Stimulated activated memory B cell treated with anti-CD40 and anti-IgM and Interleukin-4, amounts not matched to agents 10 μg/mL and 1 μg/mL and 100 μg/mL, for 72 hours (primary cell): ENCODE results near the gene CREB3L2.
"Not testable (repeated sequence)": the region's sequence is repeated elsewhere in the genome, so short reads cannot be mapped to it uniquely, and the experiment has no call there.

Source experiments
- ATAC-seq: fragments of 150-1000 bp; cut with Tn5 transposase; 2 replicates; pipeline ENCODE4 v1.10.0; 2021
- H3K27ac Mint-ChIP-seq: one replicate; pipeline ENCODE4 v1.8.0; 2022; ENCODE audit warnings: mild to moderate bottlenecking, mixed read lengths
- H3K27me3 Mint-ChIP-seq: one replicate; pipeline ENCODE4 v1.8.0; 2022; ENCODE audit warnings: mixed read lengths
- H3K36me3 Mint-ChIP-seq: one replicate; pipeline ENCODE4 v1.8.0; 2022; ENCODE audit warnings: mixed read lengths
- H3K4me1 Mint-ChIP-seq: one replicate; pipeline ENCODE4 v1.8.0; 2022; ENCODE audit warnings: mixed read lengths
- H3K4me3 Mint-ChIP-seq: one replicate; pipeline ENCODE4 v1.8.0; 2022; ENCODE audit warnings: mild to moderate bottlenecking, moderate library complexity, mixed read lengths
- H3K9me3 Mint-ChIP-seq: one replicate; pipeline ENCODE4 v1.8.0; 2022; ENCODE audit warnings: mixed read lengths

The CREB3L2 gene

GRCh38 chr7:137933270-137934017 is 68.4 kb downstream of the CREB3L2 start:
- Mint-ChIP-seq H3K27ac (no peak overlapping the region), H3K27me3 (no peaks in the 10 kb centered on the region), H3K9me3 (no peaks in the 10 kb centered on the region), H3K36me3 (peaks cover 6% of the 10 kb centered on the region), H3K4me1 (peaks cover 23% of the 10 kb centered on the region), H3K4me3 (no peak overlapping the region)
- no peak for ATAC-seq

- Mint-ChIP-seq H3K27me3 (no peaks in the 10 kb centered on the region), H3K4me3 (no peak overlapping the region), H3K9me3 (no peaks in the 10 kb centered on the region), H3K36me3 (peaks cover 9% of the 10 kb centered on the region), H3K27ac (no peak overlapping the region), H3K4me1 (peaks cover 23% of the 10 kb centered on the region)
- no peak for ATAC-seq
Measured at GRCh38 chr7:137932881-137933269, 69.0 kb downstream of the CREB3L2 start.

- peaks cover 23% of the 10 kb centered on the region for H3K4me1 Mint-ChIP-seq
- no peak overlapping the region for H3K27ac Mint-ChIP-seq
Measured at GRCh38 chr7:137931823-137932222, 70.1 kb downstream of the CREB3L2 start.

GRCh38 chr7:137930581-137930980 is 71.3 kb downstream of the CREB3L2 start:
- Mint-ChIP-seq H3K27ac (no peak overlapping the region), H3K27me3 (no peaks in the 10 kb centered on the region), H3K9me3 (peaks cover 3% of the 10 kb centered on the region), H3K36me3 (peaks cover 32% of the 10 kb centered on the region), H3K4me1 (peaks cover 13% of the 10 kb centered on the region), H3K4me3 (no peak overlapping the region)
- ATAC-seq = no peak

More at GRCh38 chr7:137931823-137932222, 70.1 kb downstream of the CREB3L2 start:
- H3K36me3 Mint-ChIP-seq = peaks cover 20% of the 10 kb centered on the region
- H3K4me3 Mint-ChIP-seq = no peak overlapping the region
- H3K27me3 Mint-ChIP-seq = no peaks in the 10 kb centered on the region
- ATAC-seq = no peak
- H3K9me3 Mint-ChIP-seq = peaks cover 3% of the 10 kb centered on the region

GRCh38 chr7:137928626-137929025 is 73.3 kb downstream of the CREB3L2 start:
- no peak overlapping the region for H3K27ac Mint-ChIP-seq

GRCh38 chr7:137927386-137927785 is 74.5 kb downstream of the CREB3L2 start:
- H3K9me3 Mint-ChIP-seq = peaks cover 3% of the 10 kb centered on the region
- peak overlapping the region; percentile 24 for H3K27ac Mint-ChIP-seq
- peaks cover 54% of the 10 kb centered on the region for H3K36me3 Mint-ChIP-seq
- peaks cover 11% of the 10 kb centered on the region for H3K4me1 Mint-ChIP-seq
- ATAC-seq = no peak
- H3K4me3 Mint-ChIP-seq = no peak overlapping the region
- no peaks in the 10 kb centered on the region for H3K27me3 Mint-ChIP-seq

More at GRCh38 chr7:137928626-137929025, 73.3 kb downstream of the CREB3L2 start:
- Mint-ChIP-seq H3K4me3 (no peak overlapping the region), H3K36me3 (peaks cover 52% of the 10 kb centered on the region), H3K9me3 (peaks cover 3% of the 10 kb centered on the region), H3K27me3 (no peaks in the 10 kb centered on the region), H3K4me1 (peaks cover 11% of the 10 kb centered on the region)
- ATAC-seq = no peak

- ATAC-seq, H3K4me3 Mint-ChIP-seq, H3K27me3 Mint-ChIP-seq, H3K9me3 Mint-ChIP-seq, H3K27ac Mint-ChIP-seq: not testable (repeated sequence)
- H3K4me1 Mint-ChIP-seq = peaks cover 11% of the 10 kb centered on the region
- H3K36me3 Mint-ChIP-seq = peaks cover 59% of the 10 kb centered on the region
Measured at GRCh38 chr7:137926206-137926605, 75.7 kb downstream of the CREB3L2 start.

GRCh38 chr7:137925754-137926153 is 76.1 kb downstream of the CREB3L2 start:
- Mint-ChIP-seq H3K4me1 (peaks cover 11% of the 10 kb centered on the region), H3K36me3 (peaks cover 64% of the 10 kb centered on the region), H3K9me3 (peaks cover 3% of the 10 kb centered on the region), H3K27ac (no peak overlapping the region), H3K27me3 (no peaks in the 10 kb centered on the region), H3K4me3 (no peak overlapping the region)
- no peak for ATAC-seq

- Mint-ChIP-seq H3K9me3 (peaks cover 3% of the 10 kb centered on the region), H3K27ac (no peak overlapping the region), H3K4me1 (peaks cover 11% of the 10 kb centered on the region), H3K36me3 (peaks cover 67% of the 10 kb centered on the region), H3K4me3 (no peak overlapping the region), H3K27me3 (no peaks in the 10 kb centered on the region)
- no peak for ATAC-seq
Measured at GRCh38 chr7:137925091-137925490, 76.8 kb downstream of the CREB3L2 start.

- ATAC-seq = no peak
- H3K4me3 Mint-ChIP-seq = no peak overlapping the region
- peaks cover 3% of the 10 kb centered on the region for H3K9me3 Mint-ChIP-seq
- H3K4me1 Mint-ChIP-seq = peaks cover 11% of the 10 kb centered on the region
- no peak overlapping the region for H3K27ac Mint-ChIP-seq
- peaks cover 70% of the 10 kb centered on the region for H3K36me3 Mint-ChIP-seq
- no peaks in the 10 kb centered on the region for H3K27me3 Mint-ChIP-seq
Measured at GRCh38 chr7:137923380-137923779, 78.5 kb downstream of the CREB3L2 start.

- Mint-ChIP-seq H3K4me1 (peaks cover 11% of the 10 kb centered on the region), H3K27ac (no peak overlapping the region), H3K9me3 (no peaks in the 10 kb centered on the region), H3K36me3 (peaks cover 54% of the 10 kb centered on the region), H3K27me3 (no peaks in the 10 kb centered on the region), H3K4me3 (no peak overlapping the region)
- no peak for ATAC-seq
Measured at GRCh38 chr7:137920637-137921399, 81.1 kb downstream of the CREB3L2 start.

- Mint-ChIP-seq H3K4me1 (peaks cover 8% of the 10 kb centered on the region), H3K27me3 (no peaks in the 10 kb centered on the region), H3K27ac (no peak overlapping the region), H3K9me3 (no peaks in the 10 kb centered on the region), H3K36me3 (peaks cover 50% of the 10 kb centered on the region), H3K4me3 (no peak overlapping the region)
- ATAC-seq = no peak
Measured at GRCh38 chr7:137919987-137920386, 81.9 kb downstream of the CREB3L2 start.

GRCh38 chr7:137916980-137917645 is 84.8 kb downstream of the CREB3L2 start:
- Mint-ChIP-seq H3K27ac (peak overlapping the region; percentile 64), H3K27me3 (no peaks in the 10 kb centered on the region), H3K36me3 (peaks cover 32% of the 10 kb centered on the region), H3K9me3 (no peaks in the 10 kb centered on the region), H3K4me1 (no peaks in the 10 kb centered on the region), H3K4me3 (peak overlapping the region; percentile 21)
- ATAC-seq = no peak

GRCh38 chr7:137916564-137916963 is 85.3 kb downstream of the CREB3L2 start:
- Mint-ChIP-seq H3K4me3 (no peak overlapping the region), H3K27ac (peak overlapping the region; percentile 64), H3K27me3 (no peaks in the 10 kb centered on the region), H3K4me1 (no peaks in the 10 kb centered on the region), H3K36me3 (peaks cover 33% of the 10 kb centered on the region), H3K9me3 (no peaks in the 10 kb centered on the region)
- no peak for ATAC-seq

GRCh38 chr7:137915266-137915665 is 86.6 kb downstream of the CREB3L2 start:
- Mint-ChIP-seq H3K4me1 (no peaks in the 10 kb centered on the region), H3K9me3 (no peaks in the 10 kb centered on the region), H3K36me3 (peaks cover 28% of the 10 kb centered on the region), H3K27me3 (no peaks in the 10 kb centered on the region), H3K27ac (no peak overlapping the region), H3K4me3 (no peak overlapping the region)
- no peak for ATAC-seq
